ENCODE results near the gene FAU. TPM values are rescaled to one million over a fixed set of nuclear protein-coding genes. Genes with fewer than 3 reads are reported as not detected.

Gene FAU
- total and polyA plus RNA-seq, 10 of the 15 experiments (the other 5 are each of a cell fraction or from before 2014, with no cell fraction given), result 332 to 1,347 (median 990) TPM

DNA sequence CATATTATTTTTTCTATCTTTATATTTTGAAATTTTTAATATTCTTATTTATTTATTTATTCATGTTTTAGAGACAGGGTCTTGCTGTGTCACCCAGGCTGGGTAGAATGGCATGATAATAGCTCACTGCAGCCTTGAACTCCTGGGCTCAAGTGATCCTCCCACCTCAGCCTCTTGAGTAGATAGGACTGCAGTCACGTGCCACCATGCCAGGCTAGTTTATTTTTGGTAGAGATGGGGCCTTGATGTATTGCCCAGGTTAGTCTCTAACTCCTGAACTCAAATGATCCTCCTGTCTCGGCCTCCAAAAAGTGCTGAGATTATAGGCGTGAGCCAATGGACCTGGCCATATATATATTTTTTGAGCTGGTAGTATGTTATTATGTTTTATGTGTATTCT, 45.7 kb upstream of the FAU start:
- H3K27ac ChIP-seq (ENCODE audit: control insufficient read depth, insufficient read depth), result no peak overlapping the region
- no peak overlapping the region for H2AFZ ChIP-seq (ENCODE audit: control insufficient read depth, low read depth, low read length)
- POLR2A ChIA-PET, result interaction anchor here (0.7 kb wide), 1 partner anchor 319 kb away, joined by 3 read pairs; no protein-coding TSS in a partner anchor
- DNase-seq (ENCODE audit: low read depth, low spot score), result no peak
- TF ChIP-seq, protein P1, sequence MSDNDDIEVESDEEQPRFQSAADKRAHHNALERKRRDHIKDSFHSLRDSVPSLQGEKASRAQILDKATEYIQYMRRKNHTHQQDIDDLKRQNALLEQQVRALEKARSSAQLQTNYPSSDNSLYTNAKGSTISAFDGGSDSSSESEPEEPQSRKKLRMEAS (IDR thresholded peaks at IDR 0.05; ENCODE audit: low read depth, low read length), result no peak
- TF ChIP-seq BCL11A (IDR thresholded peaks at IDR 0.05; ENCODE audit: low read depth, low read length), result no peak
- TF ChIP-seq FOS (IDR thresholded peaks at IDR 0.05; ENCODE audit: borderline replicate concordance, extremely low read depth, insufficient read length), result no peak
- no peak for TF ChIP-seq SIN3A (IDR thresholded peaks at IDR 0.05; ENCODE audit: low read depth, low read length)
- no peak for TF ChIP-seq ATF7 (IDR thresholded peaks at IDR 0.05; ENCODE audit: low read depth)
- no peak for TF ChIP-seq KAT2A (conservative IDR thresholded peaks at IDR 0.05; ENCODE audit: control insufficient read depth, low read depth, low read length)
- no peak for TF ChIP-seq SRF (IDR thresholded peaks at IDR 0.05; ENCODE audit: low read depth in 2 of 2, low read length in 2 of 2)
- TF ChIP-seq NBN (IDR thresholded peaks at IDR 0.05), result no peak
- no peak for TF ChIP-seq ZBTB33 (IDR thresholded peaks at IDR 0.05)
- TF ChIP-seq, protein P2, sequence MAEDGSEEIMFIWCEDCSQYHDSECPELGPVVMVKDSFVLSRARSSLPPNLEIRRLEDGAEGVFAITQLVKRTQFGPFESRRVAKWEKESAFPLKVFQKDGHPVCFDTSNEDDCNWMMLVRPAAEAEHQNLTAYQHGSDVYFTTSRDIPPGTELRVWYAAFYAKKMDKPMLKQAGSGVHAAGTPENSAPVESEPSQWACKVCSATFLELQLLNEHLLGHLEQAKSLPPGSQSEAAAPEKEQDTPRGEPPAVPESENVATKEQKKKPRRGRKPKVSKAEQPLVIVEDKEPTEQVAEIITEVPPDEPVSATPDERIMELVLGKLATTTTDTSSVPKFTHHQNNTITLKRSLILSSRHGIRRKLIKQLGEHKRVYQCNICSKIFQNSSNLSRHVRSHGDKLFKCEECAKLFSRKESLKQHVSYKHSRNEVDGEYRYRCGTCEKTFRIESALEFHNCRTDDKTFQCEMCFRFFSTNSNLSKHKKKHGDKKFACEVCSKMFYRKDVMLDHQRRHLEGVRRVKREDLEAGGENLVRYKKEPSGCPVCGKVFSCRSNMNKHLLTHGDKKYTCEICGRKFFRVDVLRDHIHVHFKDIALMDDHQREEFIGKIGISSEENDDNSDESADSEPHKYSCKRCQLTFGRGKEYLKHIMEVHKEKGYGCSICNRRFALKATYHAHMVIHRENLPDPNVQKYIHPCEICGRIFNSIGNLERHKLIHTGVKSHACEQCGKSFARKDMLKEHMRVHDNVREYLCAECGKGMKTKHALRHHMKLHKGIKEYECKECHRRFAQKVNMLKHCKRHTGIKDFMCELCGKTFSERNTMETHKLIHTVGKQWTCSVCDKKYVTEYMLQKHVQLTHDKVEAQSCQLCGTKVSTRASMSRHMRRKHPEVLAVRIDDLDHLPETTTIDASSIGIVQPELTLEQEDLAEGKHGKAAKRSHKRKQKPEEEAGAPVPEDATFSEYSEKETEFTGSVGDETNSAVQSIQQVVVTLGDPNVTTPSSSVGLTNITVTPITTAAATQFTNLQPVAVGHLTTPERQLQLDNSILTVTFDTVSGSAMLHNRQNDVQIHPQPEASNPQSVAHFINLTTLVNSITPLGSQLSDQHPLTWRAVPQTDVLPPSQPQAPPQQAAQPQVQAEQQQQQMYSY (CRISPR knock-in tag; IDR thresholded peaks at IDR 0.05), result no peak
- TF ChIP-seq IKZF1 (conservative IDR thresholded peaks at IDR 0.05), result no peak
- no peak for TF ChIP-seq SREBF2 (IDR thresholded peaks at IDR 0.05; ENCODE audit: low read length)
- no peak for TF ChIP-seq ETV6 (conservative IDR thresholded peaks at IDR 0.05 in 1 of 2, IDR thresholded peaks at IDR 0.05 in 1 of 2; ENCODE audit: borderline replicate concordance in 1 of 2, low read depth in 1 of 2)
- no peak for TF ChIP-seq FOXM1 (IDR thresholded peaks at IDR 0.05; ENCODE audit: low read depth, low read length)
- TF ChIP-seq BRCA1 (IDR thresholded peaks at IDR 0.05; ENCODE audit: low read depth, low read length), result no peak
- TF ChIP-seq EZH2 (IDR thresholded peaks at IDR 0.05; ENCODE audit: borderline replicate concordance, control insufficient read depth, low read depth, low read length), result no peak
- no peak overlapping the region for H3K4me3 ChIP-seq
- intact Hi-C loops (cut with micrococcal nuclease; ENCODE audit: unreplicated experiment) (no loop called here), in situ Hi-C loops (cut with MboI) (no loop called here)
- H3K9me3 ChIP-seq (replicated peaks; ENCODE audit: control insufficient read depth, insufficient read depth, low read length), result no peaks in the 10 kb centered on the region
- RAD21 ChIA-PET (ENCODE audit: unreplicated experiment), result no interaction called here
- H3K79me2 ChIP-seq (ENCODE audit: control insufficient read depth, insufficient read depth, low read length), result no peaks in the 10 kb centered on the region
- ATAC-seq, result no peak
- CTCF ChIA-PET, result interaction anchor here (1.3 to 1.4 kb wide), 2 partner anchors 12 to 56 kb away, joined by 3 to 5 read pairs; partner anchors contain the start of gene TM7SF2
- no peak for FAIRE-seq
- H4K20me1 ChIP-seq (ENCODE audit: control insufficient read depth, insufficient read depth), result no peaks in the 10 kb centered on the region
- no peak overlapping the region for H3K9ac ChIP-seq (ENCODE audit: control insufficient read depth, insufficient read depth, low read length)
- H3K36me3 ChIP-seq (ENCODE audit: control insufficient read depth in 2 of 2, insufficient read depth in 2 of 2, low read length in 1 of 2), result no peaks in the 10 kb centered on the region
- peaks cover 6% of the 10 kb centered on the region for H3K4me1 ChIP-seq (ENCODE audit: control insufficient read depth, insufficient read depth, low read length)
- no peaks in the 10 kb centered on the region for H3K27me3 ChIP-seq (replicated peaks in 1 of 2; ENCODE audit: control insufficient read depth in 2 of 2, insufficient read depth in 2 of 2, low read length in 1 of 2)
- 96% methylated on average over 3 of the region's 3 CpGs for WGBS (ENCODE audit: insufficient coverage, insufficient replicate concordance, low lambda C conversion rate, missing lambda C conversion rate)
- H3K4me2 ChIP-seq (ENCODE audit: control insufficient read depth, insufficient read depth), result no peak overlapping the region
- SMC1A ChIA-PET (ENCODE audit: uncharacterized antibody, unreplicated experiment), result interaction anchor here (0.6 to 1.1 kb wide), 2 partner anchors 12 to 18 kb away, joined by 3 to 5 read pairs; no protein-coding TSS in a partner anchor
- no TSS peak for BruUV-seq (replicated peaks)

Data from GM12878 (cell line).